GM12875 (cell line): ENCODE results near the gene QRFP.

Experiments used
- H3K4me3 ChIP-seq: one replicate; pipeline ENCODE4 v1.5.1; 2011; ENCODE audit warnings: low read depth, low read length, control low read depth
- TF ChIP-seq, protein P1 (sequence below): IDR thresholded peaks from 2 replicates; pipeline ENCODE4 v1.5.1; 2011; ENCODE audit warnings: low read depth, mild to moderate bottlenecking, control low read depth, inconsistent platforms, low read length, moderate library complexity, borderline replicate concordance; ENCODE audit not compliant: insufficient read depth

The QRFP gene

DNA sequence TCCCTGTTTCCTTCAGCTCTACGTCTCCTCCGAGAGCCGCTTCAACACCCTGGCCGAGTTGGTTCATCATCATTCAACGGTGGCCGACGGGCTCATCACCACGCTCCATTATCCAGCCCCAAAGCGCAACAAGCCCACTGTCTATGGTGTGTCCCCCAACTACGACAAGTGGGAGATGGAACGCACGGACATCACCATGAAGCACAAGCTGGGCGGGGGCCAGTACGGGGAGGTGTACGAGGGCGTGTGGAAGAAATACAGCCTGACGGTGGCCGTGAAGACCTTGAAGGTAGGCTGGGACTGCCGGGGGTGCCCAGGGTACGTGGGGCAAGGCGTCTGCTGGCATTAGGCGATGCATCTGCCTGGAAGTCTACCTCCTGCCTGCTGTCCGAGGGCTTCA is 33.9 kb downstream of the QRFP start:
- TF ChIP-seq, protein P1, sequence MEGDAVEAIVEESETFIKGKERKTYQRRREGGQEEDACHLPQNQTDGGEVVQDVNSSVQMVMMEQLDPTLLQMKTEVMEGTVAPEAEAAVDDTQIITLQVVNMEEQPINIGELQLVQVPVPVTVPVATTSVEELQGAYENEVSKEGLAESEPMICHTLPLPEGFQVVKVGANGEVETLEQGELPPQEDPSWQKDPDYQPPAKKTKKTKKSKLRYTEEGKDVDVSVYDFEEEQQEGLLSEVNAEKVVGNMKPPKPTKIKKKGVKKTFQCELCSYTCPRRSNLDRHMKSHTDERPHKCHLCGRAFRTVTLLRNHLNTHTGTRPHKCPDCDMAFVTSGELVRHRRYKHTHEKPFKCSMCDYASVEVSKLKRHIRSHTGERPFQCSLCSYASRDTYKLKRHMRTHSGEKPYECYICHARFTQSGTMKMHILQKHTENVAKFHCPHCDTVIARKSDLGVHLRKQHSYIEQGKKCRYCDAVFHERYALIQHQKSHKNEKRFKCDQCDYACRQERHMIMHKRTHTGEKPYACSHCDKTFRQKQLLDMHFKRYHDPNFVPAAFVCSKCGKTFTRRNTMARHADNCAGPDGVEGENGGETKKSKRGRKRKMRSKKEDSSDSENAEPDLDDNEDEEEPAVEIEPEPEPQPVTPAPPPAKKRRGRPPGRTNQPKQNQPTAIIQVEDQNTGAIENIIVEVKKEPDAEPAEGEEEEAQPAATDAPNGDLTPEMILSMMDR = no peak

DNA sequence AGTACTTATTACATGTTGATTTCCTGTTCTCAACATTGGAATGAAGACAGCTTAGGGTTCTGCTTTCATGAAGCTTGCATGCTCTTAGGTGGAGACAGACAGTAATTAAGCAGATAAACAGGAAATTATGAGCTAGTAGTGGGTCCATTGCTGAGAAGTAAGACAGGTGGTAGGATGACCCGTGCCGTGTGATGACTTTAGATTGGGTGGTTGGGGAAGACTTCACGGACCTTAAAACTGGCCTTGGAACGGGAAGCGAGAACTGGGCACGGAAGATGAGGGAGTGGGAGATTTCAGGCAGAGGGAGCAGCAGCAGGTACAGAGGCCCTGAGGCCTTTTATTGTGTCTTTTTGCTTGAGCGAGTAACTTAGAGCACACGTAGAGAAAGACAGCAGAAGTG is 34.4 kb downstream of the QRFP start:
- H3K4me3 ChIP-seq = no peak overlapping the region
- TF ChIP-seq, protein P1 = no peak

More for the DNA sequence above, 33.9 kb downstream of the QRFP start:
- H3K4me3 ChIP-seq = no peak overlapping the region

DNA sequence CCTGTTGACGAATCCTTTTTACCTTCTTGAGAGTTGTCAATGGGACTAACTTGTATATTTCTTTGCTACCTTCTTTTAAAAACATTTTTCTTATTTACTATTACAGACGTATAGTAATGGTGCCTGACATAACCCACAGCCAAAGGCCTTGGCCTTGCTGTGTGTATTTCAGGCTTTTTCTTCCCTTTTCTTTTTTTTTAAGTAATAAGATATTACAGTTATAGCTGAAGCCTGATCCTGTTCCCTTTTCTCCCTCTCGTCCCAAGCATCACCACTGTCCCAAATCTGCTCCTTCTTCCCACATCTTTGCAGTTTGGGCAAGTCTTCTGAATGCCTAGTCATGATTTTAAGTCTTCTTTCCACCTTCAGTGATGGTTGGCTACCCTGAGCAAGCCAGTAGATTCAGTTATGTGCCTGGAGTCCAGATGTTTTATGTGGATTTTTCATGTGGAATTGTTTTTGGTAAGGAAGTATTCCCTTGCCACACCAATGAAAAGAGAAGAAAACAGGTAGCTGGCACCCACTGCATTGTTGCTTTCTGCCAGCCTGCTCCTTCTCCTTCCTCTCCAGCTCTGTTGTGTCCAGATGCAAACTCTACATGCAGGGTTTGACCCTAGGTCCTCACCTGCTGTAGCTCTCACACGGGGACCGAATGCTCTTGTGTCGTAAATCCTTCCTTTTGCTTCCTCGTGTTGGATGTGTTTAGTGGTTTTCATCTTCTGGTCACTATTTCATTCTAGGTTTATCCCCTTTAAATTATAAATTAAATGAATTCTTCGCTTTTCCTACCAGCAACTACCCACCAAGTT is 35.0 kb downstream of the QRFP start:
- no peak overlapping the region for H3K4me3 ChIP-seq
- TF ChIP-seq, protein P1 = no peak

DNA sequence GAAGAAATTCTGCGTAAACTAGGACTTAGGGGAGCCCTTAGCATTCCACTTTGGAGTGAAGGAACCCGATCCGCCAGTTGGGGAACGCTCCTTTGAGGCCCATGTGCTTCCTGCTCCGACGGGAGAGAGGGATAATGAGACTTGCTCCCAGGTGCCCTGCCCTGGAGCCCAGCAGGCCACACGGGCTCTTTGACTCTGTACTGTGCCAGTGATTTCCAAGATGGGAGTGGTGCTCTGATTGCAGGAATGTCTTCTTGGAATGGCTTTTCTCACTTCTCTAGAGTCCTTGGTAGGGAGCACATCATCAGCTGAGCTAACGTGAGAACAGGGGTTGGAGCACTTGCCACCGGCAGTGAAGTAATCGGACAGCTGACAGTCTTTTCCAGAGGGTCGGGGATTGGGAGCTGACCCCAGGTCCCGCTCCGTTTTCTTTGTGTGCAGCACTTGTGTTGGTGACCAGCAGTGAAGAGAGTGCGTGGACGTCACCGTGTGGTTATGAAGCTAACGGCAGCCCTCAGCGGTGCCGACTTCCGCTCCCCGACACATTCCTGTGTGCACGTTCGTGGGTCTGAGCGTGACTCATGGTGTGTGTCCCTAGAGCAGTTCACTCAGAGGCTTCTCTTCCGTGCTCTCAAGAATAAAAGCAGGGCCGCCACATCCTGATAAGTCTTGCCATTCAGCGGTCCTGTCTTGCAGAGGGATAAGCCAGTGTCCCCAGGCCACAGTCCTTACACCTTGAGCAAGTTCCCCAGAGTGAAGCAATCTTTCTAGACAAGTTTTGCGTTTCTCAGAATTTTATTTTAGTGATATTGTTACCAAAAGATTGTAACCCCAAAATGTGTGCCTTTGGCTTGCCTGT is 35.9 kb downstream of the QRFP start:
- H3K4me3 ChIP-seq = no peak overlapping the region

DNA sequence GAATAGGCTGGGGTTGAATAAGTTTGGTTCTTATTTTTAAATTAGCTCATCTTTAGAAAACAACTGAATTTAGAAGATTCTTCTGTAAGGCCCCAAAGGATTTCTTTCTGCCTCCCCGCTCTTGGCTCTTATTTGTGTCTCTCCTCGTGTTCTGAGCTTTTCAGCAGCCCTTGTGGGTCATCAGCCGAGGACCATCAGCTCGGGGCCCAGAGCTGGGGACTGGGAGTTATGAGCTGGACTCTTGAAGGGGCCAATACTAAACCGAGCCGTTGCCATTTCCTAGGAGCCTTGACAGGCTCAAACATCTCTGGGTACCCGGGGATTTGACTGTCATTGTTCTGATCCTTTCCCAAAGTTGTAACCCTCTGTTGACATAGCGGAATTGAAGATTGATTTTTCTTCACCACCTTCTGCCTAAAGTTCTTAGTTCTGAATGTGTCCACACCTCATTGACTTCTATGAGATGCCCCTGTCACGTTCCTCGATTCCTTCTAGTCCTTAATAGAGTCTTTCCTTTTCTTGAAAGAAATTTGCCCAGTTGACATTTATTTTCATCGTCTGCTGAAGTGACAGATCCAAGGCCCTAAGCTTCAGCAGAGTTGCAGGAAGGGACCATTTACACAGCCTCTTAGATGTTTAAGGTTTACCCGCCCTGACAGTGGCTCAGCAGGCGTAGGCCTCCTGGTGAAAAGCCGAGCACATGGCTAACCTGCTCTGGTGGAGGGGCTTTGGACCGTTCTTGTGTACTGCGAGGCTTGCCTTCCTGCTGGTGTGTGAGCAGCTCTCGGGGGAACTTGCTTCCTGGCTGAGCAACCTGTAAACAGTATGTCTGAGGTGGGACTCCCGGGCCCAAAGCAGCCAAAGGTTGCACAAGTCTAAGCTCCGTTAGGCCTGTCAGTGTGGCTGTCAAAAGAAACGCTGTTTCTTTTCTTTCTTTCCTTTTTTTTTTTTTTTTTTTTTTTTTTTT is 37.6 kb downstream of the QRFP start:
- no peak overlapping the region for H3K4me3 ChIP-seq
- TF ChIP-seq, protein P1 = no peak

More for the DNA sequence above, 35.9 kb downstream of the QRFP start:
- TF ChIP-seq, protein P1 = no peak

DNA sequence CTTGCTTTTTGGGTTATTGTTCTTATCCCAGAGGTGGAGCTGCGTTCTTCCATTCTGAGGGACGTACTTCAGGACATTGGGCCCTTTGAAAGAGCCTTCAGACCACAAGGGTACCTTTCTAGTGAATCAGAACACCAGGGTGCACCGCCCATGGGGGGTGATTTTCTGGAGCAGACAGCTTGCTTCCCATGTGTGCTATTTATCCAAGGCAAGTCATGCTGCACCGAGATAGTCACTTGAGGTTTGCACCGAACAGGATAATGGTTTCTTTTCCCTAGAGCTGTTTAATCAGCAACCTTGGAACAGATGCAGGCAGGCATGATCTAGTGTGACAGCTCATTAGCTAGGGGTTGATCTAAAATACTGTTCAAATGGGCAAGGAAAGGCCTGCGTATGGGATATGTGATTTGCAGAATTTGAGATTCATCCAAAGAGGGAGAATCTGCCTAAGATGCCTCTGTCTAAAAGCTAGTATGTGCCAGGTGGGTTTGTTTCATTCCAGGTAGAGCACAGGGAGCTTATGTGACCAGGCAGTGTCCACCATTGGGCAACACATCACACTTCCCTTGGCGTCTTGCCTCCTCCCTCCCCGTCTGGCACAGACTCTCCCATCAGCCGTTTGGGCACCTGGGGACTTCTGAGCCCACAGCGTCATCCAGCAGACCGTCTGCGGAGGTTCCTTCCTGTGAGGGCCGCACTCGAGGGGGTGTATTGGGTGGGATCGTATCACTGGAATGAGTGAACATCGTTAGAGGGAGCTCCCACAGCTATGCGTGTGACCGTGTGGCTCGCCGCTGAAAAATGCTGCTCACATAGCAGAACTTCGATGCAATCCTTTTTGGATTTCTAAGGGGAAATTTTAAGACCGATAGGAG is 38.5 kb downstream of the QRFP start:
- TF ChIP-seq, protein P1 = no peak

More for the DNA sequence above, 38.5 kb downstream of the QRFP start:
- H3K4me3 ChIP-seq = no peak overlapping the region
